GM12878 (cell line): ENCODE data around the gene DNTT.

ENCODE experiments used
- CREB1 ChIP-seq: IDR thresholded peaks from 2 replicates; pipeline ENCODE4 v1.6.1; 2012; ENCODE audit warnings: low read depth, mild to moderate bottlenecking, inconsistent platforms
- EGR1 ChIP-seq, 2 experiments: IDR thresholded peaks; 1 replicate in 1 of 2; 2 replicates in 1 of 2; pipeline ENCODE4 v1.6.1; 2011 to 2012; ENCODE audit warnings: low read depth in 2 of 2, low read length in 2 of 2, borderline replicate concordance in 1 of 2, mild to moderate bottlenecking in 1 of 2, moderate library complexity in 1 of 2
- EP300 ChIP-seq, 2 experiments: fragments of 150-350 bp in 1 of 2; IDR thresholded peaks; 2 replicates each; pipeline ENCODE4 v1.6.1; 2011 to 2012; ENCODE audit warnings: low read depth in 2 of 2, low read length in 2 of 2, borderline replicate concordance in 1 of 2, improper control_type of control experiment in 1 of 2, inconsistent platforms in 1 of 2; ENCODE audit not compliant: control insufficient read depth in 1 of 2
- MYB ChIP-seq: fragments of 150-350 bp; IDR thresholded peaks from 2 replicates; pipeline ENCODE4 v1.6.1; 2014; ENCODE audit warnings: mild to moderate bottlenecking, low read depth, low read length, borderline replicate concordance
- NFXL1 ChIP-seq: fragments of 450-650 bp; IDR thresholded peaks from 2 replicates; pipeline ENCODE4 v1.6.1; 2017; ENCODE audit warnings: antibody characterized with exemption, mild to moderate bottlenecking, borderline replicate concordance
- RAD21 ChIP-seq: IDR thresholded peaks from 2 replicates; pipeline ENCODE4 v1.6.1; 2011; ENCODE audit warnings: mild to moderate bottlenecking, low read depth, low read length, moderate library complexity; ENCODE audit not compliant: insufficient read depth
- SP1 ChIP-seq: IDR thresholded peaks from one replicate; pipeline ENCODE4 v1.6.1; 2011; ENCODE audit warnings: low read depth, low read length
- TCF7 ChIP-seq: IDR thresholded peaks from 2 replicates; pipeline ENCODE4 v1.6.1; 2014; ENCODE audit warnings: antibody characterized with exemption, borderline replicate concordance
- ZNF274 ChIP-seq: IDR thresholded peaks from one replicate; pipeline ENCODE4 v1.8.0; 2011; ENCODE audit not compliant: insufficient read length, insufficient read depth
- ZSCAN29 ChIP-seq: fragments of 450-650 bp; IDR thresholded peaks from 2 replicates; pipeline ENCODE4 v1.6.1; 2017; ENCODE audit warnings: mild to moderate bottlenecking, moderate library complexity
- TF ChIP-seq, protein P1 (sequence below), 3 experiments: IDR thresholded peaks in 2 of 3; conservative IDR thresholded peaks in 1 of 3; 2 replicates each; pipeline ENCODE4 v1.5.1; 2011; ENCODE audit warnings: low read depth in 3 of 3, low read length in 3 of 3, mild to moderate bottlenecking in 3 of 3, control low read depth in 2 of 3, moderate library complexity in 2 of 3, inconsistent platforms in 1 of 3, mixed read lengths in 1 of 3; ENCODE audit not compliant: control insufficient read depth in 2 of 3, insufficient read depth in 1 of 3; ENCODE audit errors: extremely low read depth in 1 of 3
- TF ChIP-seq, protein P2 (sequence below): IDR thresholded peaks from 2 replicates; pipeline ENCODE4 v1.6.1; 2011; ENCODE audit warnings: mild to moderate bottlenecking, low read depth, low read length, moderate library complexity; ENCODE audit not compliant: insufficient replicate concordance

GRCh38 chr10:96371356-96371755 lies 67.1 kb downstream of the DNTT start:
- TF ChIP-seq, protein P1, sequence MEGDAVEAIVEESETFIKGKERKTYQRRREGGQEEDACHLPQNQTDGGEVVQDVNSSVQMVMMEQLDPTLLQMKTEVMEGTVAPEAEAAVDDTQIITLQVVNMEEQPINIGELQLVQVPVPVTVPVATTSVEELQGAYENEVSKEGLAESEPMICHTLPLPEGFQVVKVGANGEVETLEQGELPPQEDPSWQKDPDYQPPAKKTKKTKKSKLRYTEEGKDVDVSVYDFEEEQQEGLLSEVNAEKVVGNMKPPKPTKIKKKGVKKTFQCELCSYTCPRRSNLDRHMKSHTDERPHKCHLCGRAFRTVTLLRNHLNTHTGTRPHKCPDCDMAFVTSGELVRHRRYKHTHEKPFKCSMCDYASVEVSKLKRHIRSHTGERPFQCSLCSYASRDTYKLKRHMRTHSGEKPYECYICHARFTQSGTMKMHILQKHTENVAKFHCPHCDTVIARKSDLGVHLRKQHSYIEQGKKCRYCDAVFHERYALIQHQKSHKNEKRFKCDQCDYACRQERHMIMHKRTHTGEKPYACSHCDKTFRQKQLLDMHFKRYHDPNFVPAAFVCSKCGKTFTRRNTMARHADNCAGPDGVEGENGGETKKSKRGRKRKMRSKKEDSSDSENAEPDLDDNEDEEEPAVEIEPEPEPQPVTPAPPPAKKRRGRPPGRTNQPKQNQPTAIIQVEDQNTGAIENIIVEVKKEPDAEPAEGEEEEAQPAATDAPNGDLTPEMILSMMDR (IDR thresholded peaks at IDR 0.05 in 2 of 3, conservative IDR thresholded peaks at IDR 0.05 in 1 of 3; ENCODE audit: control insufficient read depth in 2 of 3, extremely low read depth in 1 of 3, insufficient read depth in 1 of 3, low read depth in 3 of 3, low read length in 3 of 3): no peak
- TF ChIP-seq ZSCAN29 (no peak), EGR1 (IDR thresholded peaks at IDR 0.05; ENCODE audit: borderline replicate concordance in 1 of 2, low read depth in 2 of 2, low read length in 2 of 2) (no peak), RAD21 (no peak), CREB1 (no peak), ZNF274 (no peak), MYB (no peak), NFXL1 (no peak), EP300 (IDR thresholded peaks at IDR 0.05; ENCODE audit: borderline replicate concordance in 1 of 2, control insufficient read depth in 1 of 2, low read depth in 2 of 2, low read length in 2 of 2) (no peak), TCF7 (no peak), SP1 (no peak)
- TF ChIP-seq, protein P2, sequence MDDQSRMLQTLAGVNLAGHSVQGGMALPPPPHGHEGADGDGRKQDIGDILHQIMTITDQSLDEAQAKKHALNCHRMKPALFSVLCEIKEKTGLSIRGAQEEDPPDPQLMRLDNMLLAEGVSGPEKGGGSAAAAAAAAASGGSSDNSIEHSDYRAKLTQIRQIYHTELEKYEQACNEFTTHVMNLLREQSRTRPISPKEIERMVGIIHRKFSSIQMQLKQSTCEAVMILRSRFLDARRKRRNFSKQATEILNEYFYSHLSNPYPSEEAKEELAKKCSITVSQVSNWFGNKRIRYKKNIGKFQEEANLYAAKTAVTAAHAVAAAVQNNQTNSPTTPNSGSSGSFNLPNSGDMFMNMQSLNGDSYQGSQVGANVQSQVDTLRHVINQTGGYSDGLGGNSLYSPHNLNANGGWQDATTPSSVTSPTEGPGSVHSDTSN: no peak
